ENCODE data around the gene INSL3.

GRCh38 chr19:17846146-17846545 is 24.8 kb upstream of the INSL3 start:
- TF ChIP-seq CTCF (IDR thresholded peaks at IDR 0.05; ENCODE audit: low read depth, low read length, missing input control) (no peak), TAF1 (conservative IDR thresholded peaks at IDR 0.05) (no peak), EGR1 (IDR thresholded peaks at IDR 0.05; ENCODE audit: low read depth in 2 of 2) (no peak), ZBTB33 (IDR thresholded peaks at IDR 0.05) (no peak), YY1 (IDR thresholded peaks at IDR 0.05) (no peak), REST (IDR thresholded peaks at IDR 0.05) (no peak), SP1 (IDR thresholded peaks at IDR 0.05) (no peak), FOXA2 (IDR thresholded peaks at IDR 0.05) (no peak), MAX (IDR thresholded peaks at IDR 0.05) (no peak), RAD21 (IDR thresholded peaks at IDR 0.05) (no peak), RXRA (IDR thresholded peaks at IDR 0.05) (no peak)

Measured in liver (tissue), 3 donors.